ENCODE data around the gene GUCA1A. TPM values are rescaled to one million over a fixed set of nuclear protein-coding genes. Genes with fewer than 3 reads are reported as not detected.

Gene GUCA1A
- total RNA-seq, 2 experiments from 2014 or later, result not detected

DNA sequence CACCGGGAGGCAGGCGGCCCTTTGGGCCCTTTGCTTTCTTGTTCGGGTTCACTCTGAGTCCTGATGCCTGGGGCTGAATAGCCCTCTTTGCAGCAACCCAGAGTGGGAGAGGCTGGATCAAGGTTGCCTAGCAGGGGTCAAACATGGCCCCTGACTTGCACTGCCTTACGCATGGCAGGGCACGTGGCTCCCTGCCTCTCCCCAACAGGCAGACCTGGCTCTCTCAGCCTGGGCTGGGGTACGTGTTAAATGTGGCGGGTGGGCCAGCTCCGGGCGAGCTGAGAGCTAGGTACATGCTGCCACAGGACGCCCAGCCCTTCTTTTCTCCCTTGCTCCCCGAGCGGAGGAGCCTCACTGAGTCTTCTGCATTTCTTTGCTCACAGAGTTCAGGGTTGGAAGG, 38.0 kb upstream of the GUCA1A start:
- Mint-ChIP-seq H3K27ac (no peak overlapping the region), H3K9me3 (no peaks in the 10 kb centered on the region), H3K4me3 (no peak overlapping the region), H3K4me1 (ENCODE audit: low read depth) (peaks cover 6% of the 10 kb centered on the region), H3K36me3 (ENCODE audit: low read depth) (no peaks in the 10 kb centered on the region), H3K27me3 (peaks cover 9% of the 10 kb centered on the region)
- Histone ChIP-seq H3K4me3 (ENCODE audit: low read length) (no peak overlapping the region), H3K36me3 (ENCODE audit: insufficient read depth, low read length) (no peaks in the 10 kb centered on the region), H3K27me3 (ENCODE audit: control insufficient read depth in 1 of 2, insufficient read depth in 2 of 2, low read length in 2 of 2) (peaks cover 0 to 2% of the 10 kb centered on the region in 2 experiments), H3K27ac (ENCODE audit: low read depth in 1 of 2, low read length in 2 of 2) (no peak overlapping the region), H3K9me3 (ENCODE audit: control insufficient read depth in 1 of 2, insufficient read depth in 1 of 2, low read length in 2 of 2) (no peaks in the 10 kb centered on the region), H3K4me1 (ENCODE audit: insufficient read depth, low read length) (peaks cover 4% of the 10 kb centered on the region)
- CTCF ChIA-PET, result no interaction called here
- POLR2A ChIA-PET, result no interaction called here
- DNase-seq (no peak), ATAC-seq (ENCODE audit: poor library complexity) (no peak)
- intact Hi-C loops (cut with DNase I, micrococcal nuclease), result no loop called here
- TF ChIP-seq, protein P1, sequence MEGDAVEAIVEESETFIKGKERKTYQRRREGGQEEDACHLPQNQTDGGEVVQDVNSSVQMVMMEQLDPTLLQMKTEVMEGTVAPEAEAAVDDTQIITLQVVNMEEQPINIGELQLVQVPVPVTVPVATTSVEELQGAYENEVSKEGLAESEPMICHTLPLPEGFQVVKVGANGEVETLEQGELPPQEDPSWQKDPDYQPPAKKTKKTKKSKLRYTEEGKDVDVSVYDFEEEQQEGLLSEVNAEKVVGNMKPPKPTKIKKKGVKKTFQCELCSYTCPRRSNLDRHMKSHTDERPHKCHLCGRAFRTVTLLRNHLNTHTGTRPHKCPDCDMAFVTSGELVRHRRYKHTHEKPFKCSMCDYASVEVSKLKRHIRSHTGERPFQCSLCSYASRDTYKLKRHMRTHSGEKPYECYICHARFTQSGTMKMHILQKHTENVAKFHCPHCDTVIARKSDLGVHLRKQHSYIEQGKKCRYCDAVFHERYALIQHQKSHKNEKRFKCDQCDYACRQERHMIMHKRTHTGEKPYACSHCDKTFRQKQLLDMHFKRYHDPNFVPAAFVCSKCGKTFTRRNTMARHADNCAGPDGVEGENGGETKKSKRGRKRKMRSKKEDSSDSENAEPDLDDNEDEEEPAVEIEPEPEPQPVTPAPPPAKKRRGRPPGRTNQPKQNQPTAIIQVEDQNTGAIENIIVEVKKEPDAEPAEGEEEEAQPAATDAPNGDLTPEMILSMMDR (IDR thresholded peaks at IDR 0.05), result no peak

DNA sequence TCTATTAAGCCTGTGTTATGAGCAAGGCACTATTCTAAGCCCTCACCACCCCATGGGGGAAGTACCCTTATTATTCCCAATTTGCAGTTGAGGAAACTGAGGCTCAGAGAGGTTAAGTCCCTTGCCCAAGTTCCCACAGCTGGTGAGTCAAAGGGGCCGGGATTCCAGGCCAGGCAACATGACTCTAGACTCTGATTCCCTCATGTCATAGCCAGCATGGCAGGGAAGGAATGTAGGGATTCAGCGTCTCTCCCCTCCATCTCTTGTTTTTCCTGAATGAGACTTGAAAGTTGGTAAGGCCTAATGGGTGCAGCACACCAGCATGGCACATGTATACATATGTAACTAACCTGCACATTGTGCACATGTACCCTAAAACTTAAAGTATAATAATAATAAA, 37.4 kb upstream of the GUCA1A start:
- ATAC-seq (ENCODE audit: poor library complexity) (no peak), DNase-seq (no peak)
- Mint-ChIP-seq H3K27ac (no peak overlapping the region), H3K4me3 (no peak overlapping the region), H3K9me3 (no peaks in the 10 kb centered on the region), H3K4me1 (ENCODE audit: low read depth) (peaks cover 6% of the 10 kb centered on the region), H3K27me3 (peaks cover 15% of the 10 kb centered on the region), H3K36me3 (ENCODE audit: low read depth) (no peaks in the 10 kb centered on the region)
- Histone ChIP-seq H3K9me3 (ENCODE audit: control insufficient read depth in 1 of 2, insufficient read depth in 1 of 2, low read length in 2 of 2) (no peaks in the 10 kb centered on the region), H3K4me3 (ENCODE audit: low read length) (no peak overlapping the region), H3K4me1 (ENCODE audit: insufficient read depth, low read length) (peaks cover 4% of the 10 kb centered on the region), H3K36me3 (ENCODE audit: insufficient read depth, low read length) (no peaks in the 10 kb centered on the region), H3K27ac (ENCODE audit: low read depth in 1 of 2, low read length in 2 of 2) (no peak overlapping the region), H3K27me3 (ENCODE audit: control insufficient read depth in 1 of 2, insufficient read depth in 2 of 2, low read length in 2 of 2) (peaks cover 2 to 4% of the 10 kb centered on the region in 2 experiments)
- ChIA-PET CTCF (no interaction called here), POLR2A (no interaction called here)
- TF ChIP-seq, protein P1 (IDR thresholded peaks at IDR 0.05), result no peak
- intact Hi-C loops (cut with DNase I, micrococcal nuclease), result no loop called here

DNA sequence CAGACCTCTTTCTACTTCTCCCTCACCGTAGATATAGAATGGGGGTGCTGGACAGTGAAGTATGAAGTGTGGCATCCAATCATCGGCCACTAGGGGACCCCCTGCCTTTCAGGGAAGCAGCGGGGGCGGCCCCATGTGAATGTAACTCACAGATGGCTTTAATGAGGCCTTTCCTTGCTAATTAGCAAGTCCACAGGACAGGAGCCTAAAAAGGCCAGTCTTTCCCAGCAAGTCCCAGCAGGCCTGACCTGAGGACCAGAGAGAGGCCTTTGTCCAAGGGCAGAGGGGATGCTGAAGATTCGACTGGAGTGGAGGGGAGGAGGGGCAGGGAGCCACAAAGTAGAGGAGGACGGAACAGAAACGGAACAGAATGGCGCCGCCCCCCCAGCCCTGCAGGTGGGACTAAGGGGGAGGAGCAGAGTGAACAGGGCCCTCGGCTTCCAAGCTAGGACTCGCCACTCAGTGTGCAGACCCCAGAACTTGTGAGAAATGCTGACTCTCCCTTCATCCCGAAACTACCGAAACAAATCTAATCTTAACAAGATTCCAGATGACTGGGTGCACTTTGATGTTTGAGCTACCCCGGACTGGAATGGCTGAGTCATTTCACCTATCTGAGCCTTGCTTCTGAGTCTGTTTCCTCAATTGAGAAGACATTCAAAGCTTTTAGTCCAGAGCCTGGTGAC, 36.5 kb upstream of the GUCA1A start:
- no peaks in the 10 kb centered on the region for H3K36me3 Mint-ChIP-seq (ENCODE audit: low read depth)
- Histone ChIP-seq H3K4me1 (ENCODE audit: insufficient read depth, low read length) (peaks cover 4% of the 10 kb centered on the region), H3K27me3 (ENCODE audit: control insufficient read depth in 1 of 2, insufficient read depth in 2 of 2, low read length in 2 of 2) (peaks cover 8 to 12% of the 10 kb centered on the region in 2 experiments), H3K27ac (ENCODE audit: low read depth in 1 of 2, low read length in 2 of 2) (no peak overlapping the region), H3K36me3 (ENCODE audit: insufficient read depth, low read length) (no peaks in the 10 kb centered on the region), H3K9me3 (ENCODE audit: control insufficient read depth in 1 of 2, insufficient read depth in 1 of 2, low read length in 2 of 2) (peaks cover 0 to 2% of the 10 kb centered on the region in 2 experiments), H3K4me3 (ENCODE audit: low read length) (no peak overlapping the region)
- POLR2A ChIA-PET, result no interaction called here
- no peak overlapping the region for H3K4me3 Mint-ChIP-seq
- peaks cover 6% of the 10 kb centered on the region for H3K4me1 Mint-ChIP-seq (ENCODE audit: low read depth)
- peak in 2 of 14 experiments; percentile 11 to 14 for DNase-seq
- TF ChIP-seq, protein P1 (IDR thresholded peaks at IDR 0.05), result no peak
- H3K27ac Mint-ChIP-seq, result no peak overlapping the region
- CTCF ChIA-PET, result no interaction called here
- ATAC-seq (ENCODE audit: poor library complexity), result no peak
- no peaks in the 10 kb centered on the region for H3K9me3 Mint-ChIP-seq
- H3K27me3 Mint-ChIP-seq, result peaks cover 24% of the 10 kb centered on the region
- intact Hi-C loops (cut with DNase I, micrococcal nuclease), result no loop called here

All from CD4-positive, alpha-beta T cell (primary cell).